GM18867 (cell line): ENCODE measurements around the gene ANKS1A.

ENCODE experiments used
- ATAC-seq: cut with Tn5 transposase; IDR thresholded peaks from one replicate; pipeline ENCODE4 v1.9.1; 2021; ENCODE audit warnings: mild to moderate bottlenecking, moderate library complexity; ENCODE audit not compliant: unreplicated experiment

Gene ANKS1A

DNA sequence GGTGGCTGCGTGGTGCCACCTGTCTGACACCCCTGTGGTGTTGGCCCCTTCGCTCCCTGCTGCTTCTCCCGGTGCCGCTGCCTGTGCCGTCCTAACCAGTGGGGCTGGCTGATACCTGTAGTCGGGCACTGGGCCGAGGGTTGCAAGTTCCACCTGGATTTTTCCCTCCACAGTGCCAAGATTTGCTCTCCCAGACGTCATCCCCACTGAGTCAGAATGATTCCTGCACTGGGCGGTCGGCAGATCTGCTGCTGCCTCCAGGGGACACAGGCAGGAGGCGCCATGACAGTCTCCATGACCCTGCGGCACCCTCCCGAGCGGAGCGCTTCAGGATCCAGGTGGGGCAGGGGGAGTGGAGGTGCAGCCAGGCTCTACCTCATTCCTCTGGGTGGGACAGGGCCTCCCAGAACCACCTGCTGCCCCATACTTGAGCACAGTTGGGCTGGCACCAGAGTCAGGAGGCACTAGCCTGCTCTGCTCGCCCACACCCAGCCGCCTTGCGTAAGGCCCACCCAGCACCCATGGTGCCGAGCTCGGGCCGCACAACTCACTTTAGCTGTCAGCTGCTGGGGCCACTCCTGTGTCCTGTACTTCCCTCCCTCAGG, 191.9 kb downstream of the ANKS1A start:
- no peak for ATAC-seq

DNA sequence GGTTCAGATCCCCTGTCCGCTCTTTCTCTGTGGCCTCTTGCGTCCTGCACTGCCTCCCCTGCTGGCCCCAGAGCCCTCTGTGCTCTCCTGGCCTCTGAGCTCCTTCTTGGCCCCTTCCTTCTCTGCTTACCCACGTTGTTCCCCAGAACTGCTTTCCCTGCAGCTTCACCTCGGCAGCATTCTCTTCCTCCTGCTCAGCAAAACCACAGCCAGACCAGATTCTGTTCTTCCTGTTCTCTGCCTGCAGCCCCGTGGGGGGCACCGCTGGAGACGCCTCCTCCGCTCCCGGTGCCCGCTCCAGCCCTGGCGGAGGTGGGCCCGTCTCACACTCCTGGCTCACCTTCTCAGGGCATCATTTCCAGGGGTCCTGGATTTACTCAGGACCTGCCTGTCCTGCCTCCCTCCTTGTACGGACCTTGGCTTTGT, 192.4 kb downstream of the ANKS1A start:
- ATAC-seq, result no peak

DNA sequence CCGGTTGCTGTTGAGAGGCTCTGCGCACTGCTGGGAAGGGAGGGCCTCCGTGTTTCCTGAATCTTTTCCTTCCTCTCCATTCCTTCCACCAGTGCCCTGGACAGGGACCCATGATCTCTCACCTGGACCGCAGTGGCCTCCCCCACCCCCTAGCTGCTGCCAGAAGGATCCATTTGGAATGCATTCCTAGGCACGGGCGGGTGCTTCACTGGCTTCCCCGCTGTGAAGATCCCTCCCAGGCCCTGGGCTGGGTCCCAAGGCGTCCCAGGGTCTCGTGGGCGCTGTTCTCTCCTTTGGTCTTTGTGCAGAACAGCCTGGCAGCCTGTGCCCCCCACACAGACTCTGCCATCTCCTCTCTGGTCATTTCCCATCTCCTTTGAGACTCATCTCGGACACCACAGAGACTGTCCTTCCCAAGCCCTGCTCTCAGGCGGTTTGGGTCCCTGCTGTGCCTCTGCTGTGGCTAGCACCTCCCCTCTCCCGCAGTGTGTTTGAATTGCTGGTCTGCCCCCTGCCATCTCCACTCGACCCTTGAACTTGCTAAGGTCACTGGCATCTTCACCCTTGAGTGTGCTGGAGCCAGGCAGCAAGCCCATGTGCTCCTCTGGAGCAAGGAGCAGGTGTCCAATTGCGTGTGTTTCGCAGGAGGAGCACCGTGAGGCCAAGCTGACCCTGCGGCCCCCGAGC, 193.1 kb downstream of the ANKS1A start:
- no peak for ATAC-seq

DNA sequence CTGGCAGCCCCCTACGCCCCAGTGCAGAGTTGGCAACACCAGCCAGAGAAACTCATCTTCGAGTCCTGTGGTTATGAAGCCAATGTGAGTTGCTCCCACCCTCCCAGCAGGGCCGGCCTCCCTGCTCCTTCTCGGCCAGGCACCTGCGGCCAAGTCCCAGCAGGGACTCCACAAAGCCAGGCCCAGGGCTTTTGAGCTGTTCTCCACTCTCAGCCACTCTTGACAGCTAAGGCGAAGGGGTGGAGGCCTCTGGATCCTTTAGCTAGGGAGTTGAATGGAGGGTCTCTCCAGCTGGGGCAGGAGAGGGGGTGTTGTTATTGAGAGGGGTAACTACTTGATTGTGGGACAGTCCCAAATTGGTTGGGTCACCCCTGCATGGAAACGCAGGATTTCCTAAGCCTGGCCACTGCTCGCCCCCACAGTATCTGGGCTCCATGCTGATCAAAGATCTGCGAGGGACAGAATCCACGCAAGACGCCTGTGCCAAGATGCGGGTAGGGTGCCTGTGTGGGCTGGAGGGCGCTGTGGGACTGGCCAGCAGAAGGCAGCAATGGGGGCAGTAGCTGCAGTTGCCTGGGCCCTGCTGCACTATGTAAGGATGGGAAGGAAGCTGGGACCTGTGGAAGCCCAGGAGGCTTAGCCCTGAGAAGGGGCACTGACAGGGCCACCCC, 193.8 kb downstream of the ANKS1A start:
- ATAC-seq, result no peak

DNA sequence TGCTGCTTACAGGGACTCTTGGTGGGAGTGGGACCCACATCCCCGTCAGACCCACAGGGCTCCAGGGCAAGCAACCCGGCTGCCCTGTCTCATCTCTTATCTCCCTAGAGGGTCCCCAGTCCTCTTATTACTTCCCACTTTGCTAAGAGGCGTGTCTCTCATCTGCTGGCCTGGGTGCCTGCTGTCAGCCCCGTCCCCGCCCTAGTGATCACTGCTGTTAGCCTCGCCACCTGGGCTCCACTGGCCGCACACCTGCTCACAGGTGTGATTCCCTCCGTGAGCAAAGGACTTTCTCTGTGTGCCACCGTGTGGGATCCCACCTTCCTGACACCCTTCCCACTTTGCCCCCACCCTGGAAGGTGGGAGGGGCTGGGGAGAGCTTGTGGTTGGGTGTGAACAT, 194.5 kb downstream of the ANKS1A start:
- no peak for ATAC-seq

DNA sequence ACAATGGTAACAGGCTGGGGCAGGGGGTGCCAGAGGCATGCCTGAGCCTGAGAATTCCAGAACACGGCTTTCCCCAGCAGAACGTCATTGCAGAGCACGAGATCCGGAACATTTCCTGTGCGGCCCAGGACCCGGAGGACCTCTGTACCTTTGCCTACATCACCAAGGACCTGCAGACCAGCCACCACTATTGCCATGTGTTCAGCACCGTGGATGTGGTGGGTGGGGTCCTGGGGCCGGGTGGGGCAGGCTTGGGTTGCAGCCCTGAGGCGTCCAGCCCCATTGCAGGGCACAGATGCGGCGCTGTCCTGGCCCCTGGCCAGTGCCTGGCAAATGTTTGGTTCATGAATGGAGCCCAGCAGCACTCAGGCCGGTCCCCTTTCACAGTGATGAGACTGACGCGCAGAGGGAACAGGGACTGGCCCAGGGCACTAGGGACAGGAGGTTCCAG, 195.0 kb downstream of the ANKS1A start:
- ATAC-seq, result no peak

DNA sequence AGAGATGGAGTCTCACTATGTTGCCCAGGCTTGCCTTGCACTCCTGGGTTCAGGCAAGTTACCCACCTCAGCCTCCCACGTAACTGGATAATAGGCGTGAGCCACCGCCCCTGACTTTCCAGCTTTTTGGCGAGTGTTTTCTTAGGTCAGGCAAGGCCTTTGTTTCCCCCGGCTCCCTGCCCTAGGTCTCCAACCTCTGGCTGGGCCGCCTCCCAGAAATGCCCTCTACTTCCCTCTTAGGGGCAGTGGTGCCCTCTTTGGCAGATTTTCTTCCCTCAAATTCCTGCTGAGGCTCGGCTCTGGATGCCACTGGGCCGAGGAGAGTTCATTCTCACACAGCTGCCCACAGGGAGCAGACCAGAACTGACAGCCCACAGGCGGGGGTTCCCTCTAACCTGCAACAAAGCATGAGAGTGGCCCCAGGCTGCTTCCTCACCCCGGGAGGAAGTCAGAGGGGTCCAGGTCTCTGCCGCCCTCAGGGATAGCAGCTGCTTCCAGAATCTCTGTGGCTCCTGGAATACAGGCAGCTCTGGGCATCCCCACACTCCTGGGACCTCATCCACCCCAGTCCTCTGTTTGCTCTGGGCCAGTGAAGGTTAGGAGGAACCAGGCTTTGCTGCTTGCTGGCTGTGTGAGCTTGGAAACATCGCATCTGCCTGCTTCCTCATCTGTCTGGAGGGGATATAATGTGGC, 195.6 kb downstream of the ANKS1A start:
- ATAC-seq, result no peak

DNA sequence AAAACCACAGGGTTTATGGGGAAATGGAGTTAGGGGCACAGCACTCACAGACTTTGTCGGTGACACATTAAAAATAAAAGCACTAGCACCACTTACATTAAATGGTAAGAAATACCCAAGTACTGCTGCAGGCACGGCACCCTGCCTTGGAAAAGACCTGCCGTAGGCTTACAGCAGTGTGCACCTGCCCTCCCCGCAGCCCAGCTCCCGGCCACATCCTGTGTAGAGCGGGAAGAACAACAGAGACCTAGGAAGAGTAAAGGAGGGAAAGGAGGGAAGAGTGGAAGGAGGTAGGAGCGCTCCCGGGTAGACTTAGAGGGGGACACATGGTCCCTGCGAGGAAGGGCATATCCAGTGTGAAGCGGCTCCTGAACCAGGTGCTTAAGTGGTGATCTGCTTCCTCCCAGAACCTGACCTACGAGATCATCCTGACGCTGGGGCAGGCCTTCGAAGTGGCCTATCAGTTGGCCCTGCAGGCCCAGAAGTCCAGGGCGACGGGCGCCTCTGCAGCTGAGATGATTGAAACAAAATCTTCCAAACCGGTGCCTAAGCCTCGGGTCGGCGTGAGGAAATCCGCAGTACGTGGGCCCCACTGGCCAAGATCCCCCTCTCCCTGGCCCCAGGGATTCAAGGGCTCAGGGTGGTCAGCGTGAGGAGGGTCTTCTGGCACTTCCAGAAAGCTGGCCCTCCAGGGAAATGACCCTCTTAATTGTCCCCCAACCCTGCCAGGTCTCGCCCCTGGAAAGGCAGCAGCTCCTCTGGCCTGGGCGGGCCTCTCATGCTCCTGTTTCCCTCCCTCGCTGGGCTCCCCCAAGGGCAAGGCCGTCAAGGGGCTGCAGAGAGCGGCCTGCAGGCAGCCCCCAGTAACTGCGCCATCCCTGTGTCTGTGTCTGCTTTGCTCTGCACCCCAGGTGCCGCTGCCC, 196.6 kb downstream of the ANKS1A start:
- no peak for ATAC-seq

DNA sequence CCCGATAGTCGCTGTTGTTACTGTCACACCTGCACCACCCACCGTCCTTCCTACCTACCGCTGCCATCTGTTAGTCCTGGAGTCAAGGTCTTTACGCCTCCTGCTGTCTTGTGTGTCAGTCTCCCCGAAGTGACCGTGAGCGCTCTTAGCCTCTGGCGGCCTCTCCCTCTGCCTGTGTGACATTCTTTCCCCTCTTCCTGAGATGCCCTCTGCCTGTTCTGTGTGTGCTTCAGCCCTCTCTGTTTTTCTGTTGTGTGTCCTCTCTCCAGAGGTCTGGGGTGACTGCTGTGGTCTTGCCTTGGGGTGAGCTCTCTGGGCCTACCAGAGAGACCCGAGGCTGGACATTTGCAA, 197.2 kb downstream of the ANKS1A start:
- no peak for ATAC-seq

DNA sequence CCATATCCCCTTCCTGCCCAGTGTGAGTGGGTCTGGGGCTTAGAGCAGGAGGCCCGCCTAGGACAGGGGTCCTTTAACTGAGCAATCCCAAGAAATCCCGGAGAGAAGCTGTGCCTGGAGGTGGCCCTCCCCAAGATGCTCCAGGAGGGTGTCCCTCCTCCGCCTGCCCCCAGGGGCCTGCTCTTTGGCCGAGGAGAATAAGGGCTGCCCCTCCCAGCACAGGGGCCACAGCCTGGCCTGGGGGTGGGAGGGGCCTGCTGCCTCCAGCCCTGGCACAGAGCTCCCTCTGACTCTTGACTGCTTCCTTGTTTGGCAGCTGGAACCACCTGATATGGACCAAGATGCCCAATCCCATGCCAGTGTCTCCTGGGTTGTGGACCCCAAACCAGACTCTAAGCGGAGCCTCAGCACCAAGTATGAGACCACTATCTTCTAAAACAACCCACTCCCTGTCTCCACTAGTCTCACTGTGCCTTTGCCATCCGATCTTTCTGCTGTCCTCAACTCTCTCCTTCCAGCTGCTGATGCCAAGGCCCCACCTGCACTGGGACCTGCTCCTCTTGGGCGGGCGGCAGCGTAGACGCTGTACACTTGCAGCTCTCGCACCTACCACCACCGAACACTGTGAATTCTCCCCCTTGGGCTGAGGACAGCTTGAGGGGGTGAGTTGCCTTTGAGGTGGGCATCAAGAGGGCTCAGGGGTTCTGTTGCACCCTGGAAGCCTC, 197.7 kb downstream of the ANKS1A start:
- ATAC-seq, result no peak

DNA sequence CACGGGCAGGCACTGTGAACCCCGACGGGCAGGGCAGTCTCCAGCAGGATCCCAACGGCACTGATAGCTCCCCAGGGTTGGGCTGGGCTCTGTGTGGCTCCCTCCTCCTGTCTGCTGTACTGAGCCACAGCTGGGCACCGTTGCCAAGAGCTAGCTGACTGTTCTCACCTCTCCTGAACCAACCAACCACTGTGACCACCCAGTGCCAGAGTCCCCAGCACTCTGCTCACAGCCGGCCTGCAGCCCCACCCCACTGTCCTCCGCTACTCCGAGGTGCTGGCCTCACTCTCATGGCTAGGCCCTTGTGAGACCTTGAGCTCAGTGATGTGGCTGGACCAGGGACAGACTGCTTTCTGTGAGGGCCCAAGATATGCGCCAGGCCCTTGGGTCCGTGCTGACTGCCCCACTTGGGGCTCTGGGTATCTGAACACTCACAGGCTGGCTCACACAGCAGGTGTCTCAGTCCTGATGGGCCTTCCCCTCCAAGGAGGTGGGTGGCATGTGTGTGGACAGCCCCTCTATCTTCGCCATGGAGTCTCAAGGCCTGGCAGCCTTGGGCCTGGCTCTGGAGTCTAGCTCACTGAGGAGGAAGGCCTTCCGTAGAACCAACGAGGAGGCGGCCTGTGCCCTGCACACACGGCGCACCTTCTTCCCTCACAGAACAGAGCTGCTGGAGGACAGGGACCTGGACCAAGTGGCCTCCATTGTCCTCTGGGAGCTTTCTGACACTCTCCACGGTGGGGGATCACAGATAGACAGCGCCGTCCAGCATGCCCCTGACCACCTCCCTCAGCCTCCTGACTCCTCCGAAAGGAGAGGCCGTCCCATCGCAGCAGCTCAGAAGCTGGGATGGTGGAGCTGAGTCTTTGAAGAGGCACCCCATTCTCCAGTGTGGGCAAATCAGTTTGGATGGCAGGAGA, 198.6 kb downstream of the ANKS1A start:
- no peak for ATAC-seq

DNA sequence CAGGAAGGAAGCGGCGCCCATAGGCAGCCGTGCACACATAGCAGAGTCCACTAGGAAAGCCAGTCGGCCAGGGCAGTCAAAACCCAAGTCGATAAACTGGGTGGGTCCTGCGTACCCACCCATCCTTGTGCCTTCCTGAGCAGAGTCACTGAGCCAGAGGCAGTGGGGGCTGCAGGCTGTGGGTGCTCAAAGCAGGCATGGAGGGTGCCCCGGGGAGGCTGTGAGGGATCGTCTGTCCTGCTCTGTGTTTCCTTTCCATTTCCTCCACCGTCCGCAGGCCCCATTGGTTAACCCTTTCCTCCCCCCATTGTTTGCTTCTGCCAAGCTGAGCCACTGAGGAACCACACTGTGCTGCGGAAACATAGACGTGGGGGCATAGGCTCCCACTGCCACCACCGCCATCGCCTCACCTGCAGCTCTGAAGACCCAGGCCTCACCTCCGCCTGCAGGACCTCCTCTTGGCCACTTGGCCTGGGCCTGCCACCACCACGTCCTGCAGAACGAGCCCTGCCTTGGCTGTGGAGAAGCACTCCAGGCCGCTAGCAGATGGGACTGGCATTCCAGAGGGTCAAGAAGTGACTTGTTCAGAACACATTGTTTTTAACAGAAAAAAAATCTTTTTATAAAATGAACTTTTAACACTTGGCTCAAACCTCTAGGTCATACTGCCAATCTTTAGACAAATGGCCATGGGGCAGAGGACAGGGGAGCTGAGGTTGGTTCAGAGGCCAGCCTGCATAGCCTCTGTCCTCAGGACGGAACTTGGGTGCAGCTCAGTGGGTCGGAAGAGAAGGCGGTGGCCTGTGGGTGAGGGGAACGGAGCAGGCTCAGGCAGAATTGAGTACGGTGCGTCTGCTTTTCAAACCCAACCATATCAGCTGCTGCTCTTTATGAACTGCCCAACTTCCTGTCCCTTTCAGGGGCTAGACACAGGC, 199.5 kb downstream of the ANKS1A start:
- ATAC-seq, result no peak

DNA sequence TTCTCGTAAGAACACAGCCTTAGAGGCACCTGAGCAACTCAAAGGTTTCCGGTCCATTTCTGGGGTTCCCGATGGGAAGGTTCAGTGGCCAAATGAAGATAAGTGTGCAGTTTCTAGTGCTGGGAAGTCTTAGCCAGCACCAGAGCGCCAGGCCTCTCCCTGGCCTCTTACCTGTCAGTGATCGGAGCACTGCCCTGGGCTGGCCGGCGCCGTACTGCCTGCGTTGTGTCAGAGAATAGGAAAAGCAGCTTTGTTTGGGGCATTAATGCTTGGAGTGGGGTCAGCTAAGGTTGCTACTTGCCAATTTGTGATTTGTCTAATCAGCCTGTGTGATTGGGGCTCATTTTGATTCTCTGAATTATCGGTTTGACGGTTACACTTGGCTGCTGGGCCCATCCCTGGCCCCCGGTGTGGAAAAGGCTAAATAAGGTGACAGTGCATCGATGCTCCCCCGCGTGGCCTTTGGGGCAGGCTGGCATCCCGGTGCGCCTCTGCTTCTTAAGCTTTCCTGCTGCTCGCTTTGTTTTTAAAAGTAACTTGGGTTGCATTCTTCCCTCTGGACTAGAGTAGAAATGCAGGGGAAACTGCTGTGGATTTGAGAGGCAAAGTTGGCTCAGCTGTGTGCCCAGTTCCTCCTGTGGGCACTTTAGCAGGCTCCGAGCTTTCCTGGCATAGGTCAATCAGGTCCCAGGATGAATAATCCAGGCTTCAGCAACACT, 200.3 kb downstream of the ANKS1A start:
- no peak for ATAC-seq

DNA sequence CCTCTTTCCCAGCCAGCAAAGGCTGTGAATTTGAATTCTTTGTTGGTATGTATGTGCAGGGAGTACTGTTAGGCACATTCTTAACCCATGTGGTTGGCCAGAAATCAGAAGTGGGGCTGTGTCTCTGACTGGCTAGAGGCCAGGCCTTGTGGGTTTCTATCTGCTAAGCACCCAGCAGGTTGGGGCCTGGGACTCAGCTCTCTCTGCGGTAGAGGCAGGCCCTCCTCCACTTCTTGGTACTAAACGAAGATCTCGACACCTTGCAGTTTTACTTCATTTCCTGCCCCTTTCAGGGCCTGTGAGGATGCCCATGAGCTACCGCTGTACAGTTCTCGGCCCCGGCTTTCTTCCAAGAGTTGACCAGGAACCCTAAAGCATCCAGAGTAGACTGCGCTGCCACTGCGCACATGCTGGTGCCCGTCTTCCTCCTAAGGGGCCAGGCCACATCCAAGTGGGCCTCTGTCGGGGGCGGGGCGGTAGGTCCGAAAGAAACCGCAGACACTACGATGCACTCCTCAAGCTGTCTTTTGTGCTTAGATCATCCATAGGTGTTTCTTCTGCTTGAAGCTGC, 201.0 kb downstream of the ANKS1A start:
- ATAC-seq, result no peak

DNA sequence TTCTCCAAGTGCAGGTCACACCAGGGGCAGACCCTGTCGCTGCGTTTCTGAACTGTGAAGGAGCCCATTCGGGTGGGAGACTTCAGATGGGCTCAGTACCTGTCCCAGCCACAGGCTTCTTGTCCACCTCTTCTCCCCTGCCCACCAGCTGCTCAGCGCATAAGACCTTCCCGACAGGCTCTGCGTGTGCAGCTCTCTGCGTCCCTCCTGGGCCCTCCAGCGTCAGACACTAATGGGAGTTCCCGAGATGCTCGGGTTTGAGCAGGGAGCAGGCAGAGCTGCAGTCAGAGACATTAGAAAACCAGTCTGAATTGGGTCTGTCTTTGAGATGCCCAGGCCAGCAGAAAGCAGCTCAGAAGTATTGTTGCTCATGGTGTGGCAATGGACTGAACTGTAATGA, 201.7 kb downstream of the ANKS1A start:
- no peak for ATAC-seq

DNA sequence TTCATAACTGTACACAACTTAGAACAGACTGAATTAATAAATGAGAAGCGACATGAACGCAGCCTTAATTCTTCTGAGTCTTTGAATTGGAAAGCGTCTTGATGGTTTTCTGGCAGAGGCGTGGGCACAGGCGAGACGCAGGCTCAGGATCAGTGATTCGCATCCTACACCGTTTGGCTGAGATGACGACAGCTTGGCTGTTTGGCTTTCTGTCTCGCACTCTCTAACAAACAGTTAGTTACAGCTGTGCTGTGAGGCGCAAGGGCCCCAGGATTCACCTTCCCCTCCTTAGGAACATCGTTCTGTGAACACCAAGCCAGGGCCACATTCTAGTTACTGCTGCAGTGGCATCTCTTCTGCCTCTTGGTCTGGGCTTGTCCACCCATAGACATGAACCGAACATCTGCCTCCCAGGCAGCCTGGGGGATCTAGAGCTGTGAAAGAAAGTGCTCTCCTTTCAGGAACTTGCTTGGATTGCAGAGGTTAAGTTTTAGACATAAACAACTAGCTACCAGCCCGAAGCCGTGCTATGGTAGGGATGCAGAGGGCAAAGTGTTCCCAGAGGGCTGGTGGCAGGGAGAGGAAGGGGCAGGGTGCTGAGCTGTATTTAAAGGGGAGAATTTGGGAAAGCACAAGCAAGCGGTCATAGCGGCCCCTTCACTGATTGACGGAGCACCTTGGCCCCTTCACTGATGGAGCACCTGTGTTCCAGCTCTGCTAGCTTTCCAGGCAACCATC, 202.5 kb downstream of the ANKS1A start:
- ATAC-seq, result no peak
